ENCODE results near the gene ZNF771. TPM values are rescaled to one million over a fixed set of nuclear protein-coding genes. Genes with fewer than 3 reads are reported as not detected.
A peak's percentile ranks its signal among the peaks of the same experiment; 100 is the strongest.

ZNF771 gene
- 8.1 and 10.9 TPM in 2 replicates for total RNA-seq (2014; rRNA removed; shearing (Covaris generic))

- peak; percentile 83 for DNase-seq (ENCODE audit: low read depth)
These were observed at the start of gene ZNF771 for GRCh38 chr16:30407102-30407803. TSS of gene ZNF771 (plus strand) at chr16:30407606. CDS start at chr16:30408054, 448 bp downstream.

- no peak for DNase-seq (ENCODE audit: low read depth)
These were observed 49.5 kb upstream of the ZNF771 start for GRCh38 chr16:30357715-30358576.

- no peak for DNase-seq (ENCODE audit: low read depth)
These were observed 48.8 kb upstream of the ZNF771 start for GRCh38 chr16:30358577-30358936.

- DNase-seq (ENCODE audit: low read depth) = no peak
These were observed 48.2 kb upstream of the ZNF771 start for GRCh38 chr16:30358990-30359870.

GRCh38 chr16:30359871-30360170 is 47.6 kb upstream of the ZNF771 start:
- no peak for DNase-seq (ENCODE audit: low read depth)

GRCh38 chr16:30361180-30361579 is 46.2 kb upstream of the ZNF771 start:
- no peak for DNase-seq (ENCODE audit: low read depth)

- DNase-seq (ENCODE audit: low read depth) = no peak
These were observed 42.2 kb upstream of the ZNF771 start for GRCh38 chr16:30365200-30365599.

GRCh38 chr16:30366511-30366910 is 40.9 kb upstream of the ZNF771 start:
- no peak for DNase-seq (ENCODE audit: low read depth)

GRCh38 chr16:30367349-30368009 is 39.9 kb upstream of the ZNF771 start:
- DNase-seq (ENCODE audit: low read depth) = no peak

GRCh38 chr16:30368122-30368791 is 39.1 kb upstream of the ZNF771 start:
- DNase-seq (ENCODE audit: low read depth) = peak; percentile 37

GRCh38 chr16:30368792-30369090 is 38.7 kb upstream of the ZNF771 start:
- DNase-seq (ENCODE audit: low read depth) = no peak

- DNase-seq (ENCODE audit: low read depth) = no peak
These were observed 38.1 kb upstream of the ZNF771 start for GRCh38 chr16:30369091-30369937.

- DNase-seq (ENCODE audit: low read depth) = no peak
These were observed 37.4 kb upstream of the ZNF771 start for GRCh38 chr16:30369938-30370455.

GRCh38 chr16:30370456-30371247 is 36.8 kb upstream of the ZNF771 start, which contains the start of gene TBC1D10B:
TSS of gene TBC1D10B (minus strand) at chr16:30370494. CDS start at chr16:30370183, 311 bp downstream.
- DNase-seq (ENCODE audit: low read depth) = peak; percentile 100

- DNase-seq (ENCODE audit: low read depth) = no peak
These were observed 36.1 kb upstream of the ZNF771 start for GRCh38 chr16:30371248-30371816.

- DNase-seq (ENCODE audit: low read depth) = no peak
These were observed 35.2 kb upstream of the ZNF771 start for GRCh38 chr16:30372038-30372712.

GRCh38 chr16:30372725-30373124 is 34.7 kb upstream of the ZNF771 start:
- no peak for DNase-seq (ENCODE audit: low read depth)

- DNase-seq (ENCODE audit: low read depth) = no peak
These were observed 32.9 kb upstream of the ZNF771 start, which contains the start of gene MYL11 for GRCh38 chr16:30374538-30374937. TSS of gene MYL11 (plus strand) at chr16:30374802. CDS start at chr16:30374858, 56 bp downstream.

All from RPMI7951 (cell line).